HCT116 (cell line): ENCODE data around the gene ATXN7L1. TPM values are rescaled to one million over a fixed set of nuclear protein-coding genes. Genes with fewer than 3 reads are reported as not detected.

Experiments used
- ATAC-seq: fragments of 200-7000 bp; cut with Tn5 transposase; 2 replicates; pipeline ENCODE4 v1.9.1; 2020; ENCODE audit warnings: mild to moderate bottlenecking, moderate library complexity
- Bru-seq: library from RNA; stranded (reverse); fragments of 400-500 nt; gene quantifications from one replicate; lab custom pipeline; 2021; lab: Mats Ljungman, UMichigan
- BruChase-seq, 2 experiments: library from RNA; stranded (reverse); fragments of 400-500 nt; gene quantifications; one replicate each; lab custom pipeline; 2021; lab: Mats Ljungman, UMichigan
- BruUV-seq: library from RNA; stranded (reverse); fragments of 400-500 nt; replicated peaks from 2 replicates; lab custom pipeline; 2021; lab: Mats Ljungman, UMichigan
- CTCF ChIA-PET: fragments of 300-600 bp; sonication (Branson Sonifier 250); formaldehyde crosslinking; loops from one replicate; lab custom pipeline; 2021; ENCODE audit warnings: antibody characterized with exemption; lab: Charles Lee
- POLR2A ChIA-PET: fragments of 300-600, 350-600 bp; sonication (Branson Sonifier 250); formaldehyde crosslinking; loops from one replicate; lab custom pipeline; 2021; ENCODE audit warnings: antibody characterized with exemption; lab: Charles Lee
- RAD21 ChIA-PET, 2 experiments: fragments of 300-600 bp; sonication (Branson Sonifier 250); formaldehyde crosslinking; loops; one replicate each; lab custom pipeline; 2023; ENCODE audit warnings: low total read pairs in 2 of 2; ENCODE audit not compliant: uncharacterized antibody in 2 of 2, unreplicated experiment in 2 of 2, low non-redundant PET in 1 of 2; lab: Charles Lee
- DNase-seq: peaks from one replicate; pipeline ENCODE4 v3.0.0-alpha.2; 2010; ENCODE audit warnings: low read depth, low spot score
- H2AFZ ChIP-seq: fragments of 200-600 bp; shearing (Covaris generic), sonication (generic); 2 replicates; pipeline ENCODE4 v1.6.1; 2017; ENCODE audit warnings: low read depth, mixed run types, mixed read lengths, antibody characterized with exemption, low read length; ENCODE audit not compliant: poor library complexity, severe bottlenecking
- H3K27ac ChIP-seq: 2 replicates; pipeline ENCODE4 v1.5.1; 2012; ENCODE audit warnings: low read depth, low read length
- H3K27me3 ChIP-seq: fragments of 200-600 bp; sonication (generic); 2 replicates; pipeline ENCODE4 v1.6.1; 2016; ENCODE audit warnings: mixed run types, low read length, mixed read lengths; ENCODE audit not compliant: insufficient read depth
- H3K36me3 ChIP-seq, 2 experiments: fragments of 200-500 bp in 1 of 2; fragments of 200-600 bp in 1 of 2; sonication (Bioruptor generic) in 1 of 2; sonication (generic) in 1 of 2; 2 replicates each; pipeline versions ENCODE4 v1.5.1 to v1.6.1; 2014 to 2016; ENCODE audit warnings: low read length in 2 of 2, inconsistent platforms in 1 of 2, mixed read lengths in 1 of 2, mixed run types in 1 of 2; ENCODE audit not compliant: insufficient read depth in 2 of 2, control insufficient read depth in 1 of 2
- H3K4me1 ChIP-seq, 2 experiments: fragments of 200-600 bp in 1 of 2; sonication (generic) in 1 of 2; 2 replicates each; pipeline versions ENCODE4 v1.5.1 to v1.6.1; 2012 to 2017; ENCODE audit warnings: low read length in 2 of 2, inconsistent platforms in 1 of 2, mild to moderate bottlenecking in 1 of 2, mixed read lengths in 1 of 2, mixed run types in 1 of 2, moderate library complexity in 1 of 2; ENCODE audit not compliant: insufficient read depth in 2 of 2, control insufficient read depth in 1 of 2
- H3K4me2 ChIP-seq: fragments of 200-600 bp; sonication (generic); 2 replicates; pipeline ENCODE4 v1.6.1; 2017; ENCODE audit warnings: mixed run types, low read length, mixed read lengths
- H3K4me3 ChIP-seq, 2 experiments: fragments of 200-600 bp in 1 of 2; sonication (generic) in 1 of 2; replicated peaks in 1 of 2; 2 replicates each; pipeline ENCODE4 v1.5.1; 2011 to 2016; ENCODE audit warnings: low read length in 2 of 2, control low read depth in 1 of 2, low read depth in 1 of 2, mild to moderate bottlenecking in 1 of 2, mixed read lengths in 1 of 2, mixed run types in 1 of 2
- H3K79me2 ChIP-seq: fragments of 200-600 bp; sonication (generic); 2 replicates; pipeline ENCODE4 v1.6.1; 2017; ENCODE audit warnings: mild to moderate bottlenecking, mixed run types, low read length, moderate library complexity, mixed read lengths; ENCODE audit not compliant: insufficient read depth
- H3K9ac ChIP-seq: fragments of 200-600 bp; sonication (generic); 2 replicates; pipeline ENCODE4 v1.6.1; 2016; ENCODE audit warnings: low read length, mixed read lengths
- H3K9me2 ChIP-seq: fragments of 200-600 bp; sonication (generic), shearing (Covaris generic); 2 replicates; pipeline ENCODE4 v1.6.1; 2017; ENCODE audit warnings: mixed run types, mild to moderate bottlenecking, moderate library complexity; ENCODE audit not compliant: insufficient read depth
- H3K9me3 ChIP-seq, 2 experiments: fragments of 200-500 bp in 1 of 2; fragments of 200-600 bp in 1 of 2; sonication (Bioruptor generic) in 1 of 2; sonication (generic) in 1 of 2; 2 replicates each; pipeline ENCODE4 v1.6.1; 2014 to 2017; ENCODE audit warnings: low read length in 2 of 2, mixed read lengths in 2 of 2, inconsistent platforms in 1 of 2, low read depth in 1 of 2, mild to moderate bottlenecking in 1 of 2, mixed run types in 1 of 2, moderate library complexity in 1 of 2; ENCODE audit not compliant: control insufficient read depth in 1 of 2, insufficient read depth in 1 of 2
- H4K20me1 ChIP-seq: fragments of 200-600 bp; sonication (generic), shearing (Covaris generic); 2 replicates; pipeline ENCODE4 v1.6.1; 2017; ENCODE audit warnings: mixed run types, mild to moderate bottlenecking, moderate library complexity; ENCODE audit not compliant: insufficient read depth
- CTCF ChIP-seq, 3 experiments: fragments of 200-600 bp in 1 of 3; sonication (generic) in 1 of 3; IDR thresholded peaks in 2 of 3; conservative IDR thresholded peaks in 1 of 3; 2 replicates each; pipeline ENCODE4 v1.5.1; 2012 to 2017; ENCODE audit warnings: low read depth in 2 of 3, low read length in 2 of 3, antibody characterized with exemption in 1 of 3, borderline replicate concordance in 1 of 3, control low read depth in 1 of 3, mild to moderate bottlenecking in 1 of 3, mixed read lengths in 1 of 3, mixed run types in 1 of 3, moderate library complexity in 1 of 3; ENCODE audit not compliant: insufficient read depth in 1 of 3
- FOSL1 ChIP-seq: IDR thresholded peaks from 2 replicates; pipeline ENCODE4 v1.6.1; 2012; ENCODE audit warnings: low read depth
- MAX ChIP-seq: IDR thresholded peaks from 2 replicates; pipeline ENCODE4 v1.6.1; 2012
- POLR2A ChIP-seq: IDR thresholded peaks from 2 replicates; pipeline ENCODE4 v1.7.0; 2011; ENCODE audit warnings: borderline replicate concordance; ENCODE audit not compliant: insufficient read depth, insufficient read length; ENCODE audit errors: extremely low read depth
- POLR2AphosphoS5 ChIP-seq: IDR thresholded peaks from 2 replicates; pipeline ENCODE4 v1.6.1; 2011; ENCODE audit warnings: mild to moderate bottlenecking, low read depth, low read length, moderate library complexity
- RAD21 ChIP-seq: IDR thresholded peaks from 2 replicates; pipeline ENCODE4 v1.6.1; 2012; ENCODE audit warnings: low read depth, mild to moderate bottlenecking
- SP1 ChIP-seq: IDR thresholded peaks from 2 replicates; pipeline ENCODE4 v1.6.1; 2012; ENCODE audit warnings: low read depth
- YY1 ChIP-seq: IDR thresholded peaks from 2 replicates; pipeline ENCODE4 v1.6.1; 2011; ENCODE audit warnings: low read length, low read depth, moderate library complexity, mild to moderate bottlenecking; ENCODE audit not compliant: insufficient replicate concordance; ENCODE audit errors: extremely low read depth
- intact Hi-C: fragments of 100-400 bp; cut with micrococcal nuclease; formaldehyde crosslinking; loops from 2 replicates; pipeline ENCODE4 v1.10.0; 2022
- long read RNA-seq: library from polyadenylated mRNA; unstranded; transcript quantifications from one replicate; pipeline ENCODE4 v2.0.0, GENCODE V29; 2021; ENCODE audit not compliant: unreplicated experiment
- polyA plus RNA-seq: library from polyadenylated mRNA; unstranded; fragments of >200 nt; gene quantifications from 2 replicates; pipeline ENCODE4 v1.2.1, GENCODE V29; 2012; ENCODE audit warnings: missing spikeins
- total RNA-seq: library from RNA; stranded (reverse); gene quantifications from one replicate; pipeline ENCODE4 v1.2.1, GENCODE V29; 2021; ENCODE audit not compliant: unreplicated experiment

ATXN7L1 gene, protein sequence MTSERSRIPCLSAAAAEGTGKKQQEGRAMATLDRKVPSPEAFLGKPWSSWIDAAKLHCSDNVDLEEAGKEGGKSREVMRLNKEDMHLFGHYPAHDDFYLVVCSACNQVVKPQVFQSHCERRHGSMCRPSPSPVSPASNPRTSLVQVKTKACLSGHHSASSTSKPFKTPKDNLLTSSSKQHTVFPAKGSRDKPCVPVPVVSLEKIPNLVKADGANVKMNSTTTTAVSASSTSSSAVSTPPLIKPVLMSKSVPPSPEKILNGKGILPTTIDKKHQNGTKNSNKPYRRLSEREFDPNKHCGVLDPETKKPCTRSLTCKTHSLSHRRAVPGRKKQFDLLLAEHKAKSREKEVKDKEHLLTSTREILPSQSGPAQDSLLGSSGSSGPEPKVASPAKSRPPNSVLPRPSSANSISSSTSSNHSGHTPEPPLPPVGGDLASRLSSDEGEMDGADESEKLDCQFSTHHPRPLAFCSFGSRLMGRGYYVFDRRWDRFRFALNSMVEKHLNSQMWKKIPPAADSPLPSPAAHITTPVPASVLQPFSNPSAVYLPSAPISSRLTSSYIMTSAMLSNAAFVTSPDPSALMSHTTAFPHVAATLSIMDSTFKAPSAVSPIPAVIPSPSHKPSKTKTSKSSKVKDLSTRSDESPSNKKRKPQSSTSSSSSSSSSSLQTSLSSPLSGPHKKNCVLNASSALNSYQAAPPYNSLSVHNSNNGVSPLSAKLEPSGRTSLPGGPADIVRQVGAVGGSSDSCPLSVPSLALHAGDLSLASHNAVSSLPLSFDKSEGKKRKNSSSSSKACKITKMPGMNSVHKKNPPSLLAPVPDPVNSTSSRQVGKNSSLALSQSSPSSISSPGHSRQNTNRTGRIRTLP
- total RNA-seq (11.5 TPM), Bru-seq, nascent RNA (percentile 71 among the genes with signal in this experiment), BruChase-seq, experiment 1, labeled RNA remaining after a 6-hour chase (percentile 56 among the genes with signal in this experiment), BruChase-seq, experiment 2, labeled RNA remaining after a 2-hour chase (percentile 65 among the genes with signal in this experiment)
- polyA plus RNA-seq = 5.3 and 6.1 TPM in 2 replicates
- long read RNA-seq, partial matches to known transcripts = 2 of 12 reads
- long read RNA-seq, other reads (novel, unspliced or antisense) = 7 of 12 reads

DNA sequence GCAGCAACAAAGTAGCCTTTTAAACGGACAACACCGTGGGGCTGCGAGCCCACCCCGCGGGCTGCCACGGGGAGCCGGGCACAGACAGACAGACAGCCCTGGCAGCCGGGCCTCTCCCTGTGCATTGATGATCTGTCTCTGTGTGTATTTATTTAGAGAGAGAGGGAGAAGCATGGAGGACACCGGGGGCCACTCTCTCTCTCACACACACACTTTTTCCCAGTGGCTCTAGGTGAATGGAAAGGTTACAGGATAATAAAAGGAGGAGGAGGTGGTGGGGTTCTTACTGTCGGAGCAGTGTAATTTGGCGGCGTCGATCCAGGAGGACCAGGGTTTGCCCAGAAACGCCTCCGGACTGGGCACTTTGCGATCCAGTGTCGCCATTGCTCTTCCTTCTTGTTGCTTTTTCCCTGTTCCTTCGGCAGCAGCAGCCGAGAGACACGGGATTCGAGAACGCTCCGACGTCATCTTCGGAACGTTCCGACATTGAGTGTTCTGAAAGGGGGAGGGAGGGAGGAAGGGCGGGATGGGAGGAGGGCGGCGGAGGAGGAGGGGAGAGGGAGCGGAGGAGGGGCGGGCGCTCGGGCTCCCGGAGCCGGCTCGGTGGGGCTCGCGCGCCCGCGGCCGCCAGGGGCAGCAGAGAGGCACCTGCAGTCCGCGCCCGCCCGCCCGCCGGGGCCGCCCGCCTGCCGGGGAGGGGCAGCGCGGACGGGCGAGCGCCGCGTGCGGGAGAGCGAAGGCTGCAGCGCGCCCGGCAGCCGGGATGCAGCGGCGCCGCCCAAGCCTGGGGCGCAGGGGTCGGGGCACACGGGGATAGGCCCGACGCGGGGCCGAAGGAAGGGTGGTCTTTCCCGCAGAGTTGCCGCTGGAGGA is at the start of gene ATXN7L1:
TSS of gene ATXN7L1 (minus strand) at position 509 of the 873 bp plus-strand sequence. CDS start at position 468, 41 bp downstream.
- intact Hi-C loops = loop anchor here (2.0 to 10.0 kb wide), 4 partner anchors 46 to 222 kb away; no protein-coding TSS in a partner anchor
- DNase-seq (peak; percentile 95), ATAC-seq (peak; percentile 89)
- peak within 1 kb of the TSS; percentile 91 for H3K9ac ChIP-seq
- peak; percentile 92 for TF ChIP-seq YY1
- TF ChIP-seq POLR2A = peak; percentile 86
- TF ChIP-seq FOSL1 = no peak
- TF ChIP-seq CTCF (IDR thresholded peaks at IDR 0.05 in 2 of 3, conservative IDR thresholded peaks at IDR 0.05 in 1 of 3; ENCODE audit: borderline replicate concordance in 1 of 3, insufficient read depth in 1 of 3, low read depth in 2 of 3, low read length in 2 of 3) = peak in 1 of 3 experiments; percentile 33; a peak in 1 of 6 replicates
- TF ChIP-seq POLR2AphosphoS5 = peak; percentile 94
- peak; percentile 66; the same call in 1 of the 2 replicates for TF ChIP-seq MAX
- TF ChIP-seq RAD21 = no peak
- TF ChIP-seq SP1 = peak; percentile 49
- peaks cover 11 to 36% of the 10 kb centered on the region in 2 experiments for H3K4me1 ChIP-seq
- ChIA-PET POLR2A (no interaction called here), CTCF (interaction anchor here (1.0 to 1.6 kb wide), 3 partner anchors 20 to 112 kb away, joined by 3 to 7 read pairs (median 4); no protein-coding TSS in a partner anchor), RAD21 (interaction anchor here in 1 of 2 experiments (1.1 kb wide), 1 partner anchor 108 kb away, joined by 3 read pairs; no protein-coding TSS in a partner anchor)
- H3K36me3 ChIP-seq = no peaks in the 10 kb centered on the region; a peak in 1 of 4 replicates
- no peaks in the 10 kb centered on the region for H3K9me3 ChIP-seq
- H3K27me3 ChIP-seq = no peaks in the 10 kb centered on the region
- peak within 1 kb of the TSS; percentile 87 to 92 for H3K4me3 ChIP-seq
- H2AFZ ChIP-seq = no peak within 1 kb of the TSS
- no TSS peak for BruUV-seq
- no peaks in the 10 kb centered on the region for H3K9me2 ChIP-seq
- H3K4me2 ChIP-seq = peak within 1 kb of the TSS; percentile 90
- no peaks in the 10 kb centered on the region for H4K20me1 ChIP-seq
- H3K79me2 ChIP-seq = peaks cover 38% of the 10 kb centered on the region; the same call in 1 of the 2 replicates
- H3K27ac ChIP-seq = peak within 1 kb of the TSS; percentile 76
